Measurements from ENCODE around the gene KIF3A. TPM values are rescaled to one million over a fixed set of nuclear protein-coding genes. Genes with fewer than 3 reads are reported as not detected.

Gene KIF3A
- total and polyA plus RNA-seq, 4 experiments from 2014 or later: 9.7 to 25.9 (median 18.5) TPM

GRCh38 chr5:132759114-132760048 lies 22.0 kb upstream of the KIF3A start:
- peak overlapping the region in 1 of 7 donors; percentile 48 for H3K27ac Mint-ChIP-seq
- Histone ChIP-seq H3K36me3 (ENCODE audit: insufficient read depth, low read length) (peaks cover 7% of the 10 kb centered on the region), H3K4me3 (ENCODE audit: low read length in 2 of 2) (no peak overlapping the region), H3K27me3 (ENCODE audit: insufficient read depth, low read length) (no peaks in the 10 kb centered on the region), H3K9me3 (ENCODE audit: control insufficient read depth in 1 of 2, low read length in 2 of 2) (no peaks in the 10 kb centered on the region), H3K4me1 (ENCODE audit: insufficient read depth, low read length) (no peaks in the 10 kb centered on the region), H3K27ac (ENCODE audit: low read depth, low read length) (no peak overlapping the region)
- POLR2A ChIA-PET (ENCODE audit: partially characterized antibody): interaction anchor here (3.3 kb wide), 1 partner anchor 12 kb away, joined by 12 read pairs; the partner anchor contains the start of gene CCNI2
- intact Hi-C loops (cut with micrococcal nuclease): no loop called here
- no peak for DNase-seq
- no peaks in the 10 kb centered on the region for H3K27me3 Mint-ChIP-seq
- H3K9me3 Mint-ChIP-seq: no peaks in the 10 kb centered on the region
- peaks cover 0 to 33% of the 10 kb centered on the region in 2 donors for H3K36me3 Mint-ChIP-seq
- no peak overlapping the region for H3K4me3 Mint-ChIP-seq
- CTCF ChIA-PET (ENCODE audit: partially characterized antibody): no interaction called here
- peaks cover 0 to 4% (median under 1%) of the 10 kb centered on the region in 4 donors for H3K4me1 Mint-ChIP-seq

- no peak overlapping the region for H3K4me3 Mint-ChIP-seq
- H3K36me3 Mint-ChIP-seq: peaks cover 3 to 35% of the 10 kb centered on the region in 2 donors
- H3K4me1 ChIP-seq (ENCODE audit: insufficient read depth, low read length): no peaks in the 10 kb centered on the region
- H3K27ac Mint-ChIP-seq: no peak overlapping the region
- H3K9me3 ChIP-seq (ENCODE audit: control insufficient read depth in 1 of 2, low read length in 2 of 2): no peaks in the 10 kb centered on the region
- peaks cover 0 to 4% (median 2%) of the 10 kb centered on the region in 4 donors for H3K4me1 Mint-ChIP-seq
- H3K9me3 Mint-ChIP-seq: no peaks in the 10 kb centered on the region
- ChIA-PET POLR2A (ENCODE audit: partially characterized antibody) (interaction anchor here (1.3 to 1.8 kb wide), 2 partner anchors 11 to 21 kb away, joined by 4 to 5 read pairs; partner anchors contain the start of genes CCNI2 and KIF3A), CTCF (ENCODE audit: partially characterized antibody) (interaction anchor here (1.0 to 1.5 kb wide), 3 partner anchors 10 to 372 kb away, joined by 3 to 7 read pairs (median 5); partner anchors contain the start of gene CCNI2)
- H3K36me3 ChIP-seq (ENCODE audit: insufficient read depth, low read length): peaks cover 3% of the 10 kb centered on the region
- no peak overlapping the region for H3K27ac ChIP-seq (ENCODE audit: low read depth, low read length)
- intact Hi-C loops (cut with micrococcal nuclease): no loop called here
- H3K27me3 ChIP-seq (ENCODE audit: insufficient read depth, low read length): no peaks in the 10 kb centered on the region
- H3K27me3 Mint-ChIP-seq: no peaks in the 10 kb centered on the region
- no peak overlapping the region for H3K4me3 ChIP-seq (ENCODE audit: low read length in 2 of 2)
- no peak for DNase-seq
Measured at GRCh38 chr5:132758451-132758850, 21.1 kb upstream of the KIF3A start.

GRCh38 chr5:132756542-132756941 lies 19.2 kb upstream of the KIF3A start:
- Histone ChIP-seq H3K4me1 (ENCODE audit: insufficient read depth, low read length) (no peaks in the 10 kb centered on the region), H3K27ac (ENCODE audit: low read depth, low read length) (no peak overlapping the region), H3K9me3 (ENCODE audit: control insufficient read depth in 1 of 2, low read length in 2 of 2) (no peaks in the 10 kb centered on the region), H3K4me3 (ENCODE audit: low read length in 2 of 2) (no peak overlapping the region), H3K27me3 (ENCODE audit: insufficient read depth, low read length) (no peaks in the 10 kb centered on the region), H3K36me3 (ENCODE audit: insufficient read depth, low read length) (no peaks in the 10 kb centered on the region)
- ChIA-PET CTCF (ENCODE audit: partially characterized antibody) (interaction anchor here (1.4 kb wide), 1 partner anchor 9 kb away, joined by 5 read pairs; the partner anchor contains the start of gene CCNI2), POLR2A (ENCODE audit: partially characterized antibody) (interaction anchor here (0.5 to 1.1 kb wide), 2 partner anchors 9 to 64 kb away, joined by 3 to 4 read pairs; partner anchors contain the start of gene CCNI2)
- Mint-ChIP-seq H3K36me3 (peaks cover 12 to 36% of the 10 kb centered on the region in 2 donors), H3K27me3 (no peaks in the 10 kb centered on the region), H3K4me3 (no peak overlapping the region), H3K9me3 (no peaks in the 10 kb centered on the region), H3K27ac (peak overlapping the region in 1 of 7 donors; percentile 7), H3K4me1 (peaks cover 2 to 5% (median 5%) of the 10 kb centered on the region in 4 donors)
- no peak for DNase-seq
- intact Hi-C loops (cut with micrococcal nuclease): no loop called here

- intact Hi-C loops (cut with micrococcal nuclease): no loop called here
- no peaks in the 10 kb centered on the region for H3K9me3 Mint-ChIP-seq
- CTCF ChIA-PET (ENCODE audit: partially characterized antibody): interaction anchor here (0.8 to 4.3 kb wide), 3 partner anchors 17 to 77 kb away, joined by 3 to 21 read pairs (median 4); partner anchors contain the start of gene KIF3A
Measured at GRCh38 chr5:132754947-132755346, 17.6 kb upstream of the KIF3A start.

GRCh38 chr5:132754111-132754510 lies 16.8 kb upstream of the KIF3A start:
- no peaks in the 10 kb centered on the region for H3K27me3 Mint-ChIP-seq
- H3K9me3 Mint-ChIP-seq: no peaks in the 10 kb centered on the region
- H3K36me3 Mint-ChIP-seq: peaks cover 12 to 37% of the 10 kb centered on the region in 2 donors
- CTCF ChIA-PET (ENCODE audit: partially characterized antibody): interaction anchor here (1.9 to 4.3 kb wide), 2 partner anchors 17 to 67 kb away, joined by 4 to 21 read pairs; partner anchors contain the start of gene KIF3A
- intact Hi-C loops (cut with micrococcal nuclease): no loop called here
- Histone ChIP-seq H3K4me1 (ENCODE audit: insufficient read depth, low read length) (no peaks in the 10 kb centered on the region), H3K9me3 (ENCODE audit: control insufficient read depth in 1 of 2, low read length in 2 of 2) (no peaks in the 10 kb centered on the region), H3K27me3 (ENCODE audit: insufficient read depth, low read length) (no peaks in the 10 kb centered on the region), H3K27ac (ENCODE audit: low read depth, low read length) (no peak overlapping the region), H3K36me3 (ENCODE audit: insufficient read depth, low read length) (no peaks in the 10 kb centered on the region), H3K4me3 (ENCODE audit: low read length in 2 of 2) (no peak overlapping the region)
- POLR2A ChIA-PET (ENCODE audit: partially characterized antibody): interaction anchor here (1.0 to 2.1 kb wide), 3 partner anchors 10 to 258 kb away, joined by 3 to 6 read pairs (median 5); partner anchors contain the start of gene KIF3A
- DNase-seq: no peak
- peaks cover 10 to 19% (median 11%) of the 10 kb centered on the region in 4 donors for H3K4me1 Mint-ChIP-seq
- no peak overlapping the region for H3K4me3 Mint-ChIP-seq
- no peak overlapping the region for H3K27ac Mint-ChIP-seq

More at GRCh38 chr5:132754947-132755346, 17.6 kb upstream of the KIF3A start:
- no peak for DNase-seq
- Mint-ChIP-seq H3K36me3 (peaks cover 12 to 38% of the 10 kb centered on the region in 2 donors), H3K27ac (peak overlapping the region in 5 of 7 donors; percentile 2 to 84 (median 58)), H3K27me3 (no peaks in the 10 kb centered on the region), H3K4me3 (no peak overlapping the region), H3K4me1 (peaks cover 10 to 13% (median 11%) of the 10 kb centered on the region in 4 donors)
- Histone ChIP-seq H3K9me3 (ENCODE audit: control insufficient read depth in 1 of 2, low read length in 2 of 2) (no peaks in the 10 kb centered on the region), H3K27me3 (ENCODE audit: insufficient read depth, low read length) (no peaks in the 10 kb centered on the region), H3K36me3 (ENCODE audit: insufficient read depth, low read length) (no peaks in the 10 kb centered on the region), H3K4me3 (ENCODE audit: low read length in 2 of 2) (no peak overlapping the region), H3K4me1 (ENCODE audit: insufficient read depth, low read length) (no peaks in the 10 kb centered on the region), H3K27ac (ENCODE audit: low read depth, low read length) (no peak overlapping the region)
- POLR2A ChIA-PET (ENCODE audit: partially characterized antibody): interaction anchor here (1.0 to 2.1 kb wide), 3 partner anchors 9 to 259 kb away, joined by 3 to 6 read pairs (median 5); partner anchors contain the start of gene KIF3A

GRCh38 chr5:132753135-132753987 lies 16.0 kb upstream of the KIF3A start:
- peaks cover 2% of the 10 kb centered on the region for H3K4me1 ChIP-seq (ENCODE audit: insufficient read depth, low read length)
- Mint-ChIP-seq H3K9me3 (no peaks in the 10 kb centered on the region), H3K4me1 (peaks cover 12 to 26% (median 15%) of the 10 kb centered on the region in 4 donors), H3K4me3 (no peak overlapping the region), H3K27me3 (no peaks in the 10 kb centered on the region), H3K36me3 (peaks cover 12 to 33% of the 10 kb centered on the region in 2 donors), H3K27ac (peak overlapping the region in 5 of 7 donors; percentile 49 to 85 (median 60))
- no peaks in the 10 kb centered on the region for H3K36me3 ChIP-seq (ENCODE audit: insufficient read depth, low read length)
- no peak overlapping the region for H3K4me3 ChIP-seq (ENCODE audit: low read length in 2 of 2)
- CTCF ChIA-PET (ENCODE audit: partially characterized antibody): interaction anchor here (0.6 to 4.3 kb wide), 3 partner anchors 10 to 67 kb away, joined by 3 to 21 read pairs (median 4); partner anchors contain the start of gene KIF3A
- intact Hi-C loops (cut with micrococcal nuclease): no loop called here
- POLR2A ChIA-PET (ENCODE audit: partially characterized antibody): interaction anchor here (2.1 kb wide), 1 partner anchor 257 kb away, joined by 5 read pairs; no protein-coding TSS in a partner anchor
- no peaks in the 10 kb centered on the region for H3K9me3 ChIP-seq (ENCODE audit: control insufficient read depth in 1 of 2, low read length in 2 of 2)
- no peak for DNase-seq
- no peak overlapping the region for H3K27ac ChIP-seq (ENCODE audit: low read depth, low read length)
- H3K27me3 ChIP-seq (ENCODE audit: insufficient read depth, low read length): no peaks in the 10 kb centered on the region

All from CD4-positive, alpha-beta memory T cell (primary cell).